Measurements from ENCODE around the gene CCDC69. TPM values are rescaled to one million over a fixed set of nuclear protein-coding genes. Genes with fewer than 3 reads are reported as not detected.

CCDC69 gene
- total and polyA plus RNA-seq, 2 donors (not counting 1 experiment from before 2014, with no cell fraction given): 58.7 to 125 TPM

DNA sequence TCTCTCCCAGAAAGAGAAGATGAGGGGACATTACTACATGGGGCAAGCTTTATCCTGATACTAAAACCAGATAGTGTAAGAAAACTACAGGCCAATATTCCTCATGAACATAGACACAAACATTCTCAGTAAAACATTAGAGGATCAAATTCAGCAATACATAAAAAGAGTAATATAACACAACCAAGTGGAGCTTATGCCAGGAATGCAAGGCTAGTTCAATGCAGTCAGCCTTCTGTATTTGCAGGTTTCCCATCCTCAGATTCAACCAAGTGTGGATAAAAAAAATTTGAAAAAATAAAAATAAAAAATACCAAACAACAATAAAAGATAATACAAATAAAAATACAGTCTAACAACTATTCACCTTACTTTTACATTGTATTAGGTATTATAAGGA, 31.3 kb downstream of the CCDC69 start:
- H3K4me2 ChIP-seq (replicated peaks; ENCODE audit: low read depth, low read length, poor library complexity, severe bottlenecking): peak overlapping the region; percentile 56
- CTCF ChIA-PET: interaction anchor here (0.7 to 4.3 kb wide), 6 partner anchors 9 to 77 kb away, joined by 3 to 16 read pairs (median 5); no protein-coding TSS in a partner anchor
- Mint-ChIP-seq H3K27me3 (no peaks in the 10 kb centered on the region), H3K9me3 (ENCODE audit: insufficient read depth) (peaks cover 3% of the 10 kb centered on the region), H3K4me3 (peak overlapping the region; percentile 48), H3K4me1 (peaks cover 80% of the 10 kb centered on the region), H3K27ac (no peak overlapping the region)
- intact Hi-C loops (cut with micrococcal nuclease): no loop called here
- peaks cover 11 to 31% of the 10 kb centered on the region in 2 experiments for H3K36me3 ChIP-seq (replicated peaks in 1 of 2; ENCODE audit: control extremely low read depth in 1 of 2, control insufficient read depth in 1 of 2, extremely low read depth in 1 of 2, insufficient read depth in 2 of 2, low read length in 1 of 2)
- no peak overlapping the region for H3K27ac ChIP-seq (ENCODE audit: low read length in 2 of 2)
- H2AFZ ChIP-seq (ENCODE audit: insufficient read depth, low read depth, low read length, poor library complexity, severe bottlenecking): no peak overlapping the region
- DNase-seq (no peak), ATAC-seq (ENCODE audit: low read depth) (no peak)
- H4K20me1 ChIP-seq (ENCODE audit: control insufficient read depth, insufficient read depth, low read length, poor library complexity, severe bottlenecking): no peaks in the 10 kb centered on the region
- POLR2A ChIA-PET: interaction anchor here (0.6 to 1.0 kb wide), 5 partner anchors 9 to 40 kb away, joined by 3 to 6 read pairs (median 4); no protein-coding TSS in a partner anchor
- TF ChIP-seq CTCF (IDR thresholded peaks at IDR 0.05) (no peak), EZH2 (IDR thresholded peaks at IDR 0.05; ENCODE audit: borderline replicate concordance, insufficient read depth, low read depth, low read length, poor library complexity, severe bottlenecking) (no peak)
- no peak overlapping the region for H3K9ac ChIP-seq (ENCODE audit: low read length)
- H3K27me3 ChIP-seq (replicated peaks in 1 of 4; ENCODE audit: control extremely low read depth in 1 of 4, control insufficient read depth in 3 of 4, insufficient read depth in 4 of 4, low read length in 3 of 4): no peaks in the 10 kb centered on the region
- H3K4me1 ChIP-seq (ENCODE audit: control insufficient read depth in 2 of 2, insufficient read depth in 2 of 2, low read length in 2 of 2): peaks cover 56 to 76% of the 10 kb centered on the region in 2 donors
- peaks cover 4 to 11% (median 10%) of the 10 kb centered on the region in 3 donors for H3K9me3 ChIP-seq (ENCODE audit: control extremely low read depth in 1 of 3, control insufficient read depth in 2 of 3, insufficient read depth in 1 of 3, low read length in 2 of 3)
- H3K4me3 ChIP-seq (ENCODE audit: control extremely low read depth in 1 of 5, extremely low read depth in 1 of 5, insufficient read depth in 1 of 5, low read depth in 2 of 5, low read length in 4 of 5): peak overlapping the region in 1 of 5 experiments; percentile 8
- H3K79me2 ChIP-seq (ENCODE audit: control insufficient read depth, insufficient read depth, low read length): peaks cover 54% of the 10 kb centered on the region

DNA sequence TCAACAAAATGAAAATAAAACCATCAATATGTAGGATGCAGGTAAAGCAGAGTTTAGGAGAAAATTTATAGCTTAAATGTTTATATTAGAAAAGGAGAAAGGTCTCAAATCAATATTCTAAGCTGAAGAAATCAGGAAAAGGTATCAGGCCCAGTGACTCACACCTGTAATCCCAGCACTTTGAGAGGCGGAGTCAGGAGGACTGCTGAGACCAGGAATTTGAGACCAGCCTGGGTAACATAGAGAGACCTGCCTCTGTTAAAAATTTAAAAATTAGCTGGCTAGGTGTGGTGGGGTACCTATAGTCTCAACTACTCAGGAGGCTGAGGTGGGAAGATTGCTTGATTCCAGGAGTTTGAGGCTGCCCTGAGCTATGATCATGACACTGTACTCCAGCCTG, 32.2 kb downstream of the CCDC69 start:
- POLR2A ChIA-PET: interaction anchor here (0.5 to 1.0 kb wide), 7 partner anchors 8 to 99 kb away, joined by 3 to 11 read pairs (median 4); partner anchors contain the start of gene CCDC69
- TF ChIP-seq CTCF (IDR thresholded peaks at IDR 0.05) (no peak), EZH2 (IDR thresholded peaks at IDR 0.05; ENCODE audit: borderline replicate concordance, insufficient read depth, low read depth, low read length, poor library complexity, severe bottlenecking) (no peak)
- Histone ChIP-seq H4K20me1 (ENCODE audit: control insufficient read depth, insufficient read depth, low read length, poor library complexity, severe bottlenecking) (no peaks in the 10 kb centered on the region), H3K27ac (ENCODE audit: low read length in 2 of 2) (peak overlapping the region; percentile 19 to 78), H3K36me3 (replicated peaks in 1 of 2; ENCODE audit: control extremely low read depth in 1 of 2, control insufficient read depth in 1 of 2, extremely low read depth in 1 of 2, insufficient read depth in 2 of 2, low read length in 1 of 2) (peaks cover 12 to 36% of the 10 kb centered on the region in 2 experiments), H3K27me3 (replicated peaks in 1 of 4; ENCODE audit: control extremely low read depth in 1 of 4, control insufficient read depth in 3 of 4, insufficient read depth in 4 of 4, low read length in 3 of 4) (no peaks in the 10 kb centered on the region), H2AFZ (ENCODE audit: insufficient read depth, low read depth, low read length, poor library complexity, severe bottlenecking) (no peak overlapping the region), H3K9me3 (ENCODE audit: control extremely low read depth in 1 of 3, control insufficient read depth in 2 of 3, insufficient read depth in 1 of 3, low read length in 2 of 3) (peaks cover 4 to 11% (median 10%) of the 10 kb centered on the region in 3 donors), H3K79me2 (ENCODE audit: control insufficient read depth, insufficient read depth, low read length) (peaks cover 64% of the 10 kb centered on the region), H3K4me2 (replicated peaks; ENCODE audit: low read depth, low read length, poor library complexity, severe bottlenecking) (peak overlapping the region; percentile 56), H3K4me3 (ENCODE audit: control extremely low read depth in 1 of 5, extremely low read depth in 1 of 5, insufficient read depth in 1 of 5, low read depth in 2 of 5, low read length in 4 of 5) (peak overlapping the region in 1 of 5 experiments; percentile 8), H3K4me1 (ENCODE audit: control insufficient read depth in 2 of 2, insufficient read depth in 2 of 2, low read length in 2 of 2) (peaks cover 47 to 67% of the 10 kb centered on the region in 2 donors), H3K9ac (ENCODE audit: low read length) (no peak overlapping the region)
- no peak for DNase-seq
- H3K4me1 Mint-ChIP-seq: peaks cover 76% of the 10 kb centered on the region
- H3K27me3 Mint-ChIP-seq: no peaks in the 10 kb centered on the region
- no peaks in the 10 kb centered on the region for H3K9me3 Mint-ChIP-seq (ENCODE audit: insufficient read depth)
- intact Hi-C loops (cut with micrococcal nuclease): no loop called here
- no peak for ATAC-seq (ENCODE audit: low read depth)
- peak overlapping the region; percentile 16 for H3K4me3 Mint-ChIP-seq
- H3K27ac Mint-ChIP-seq: peak overlapping the region; percentile 6
- no CpG with 5 or more reads among the region's 1 CpG for WGBS (ENCODE audit: insufficient coverage)
- CTCF ChIA-PET: interaction anchor here (0.7 to 4.3 kb wide), 10 partner anchors 10 to 140 kb away, joined by 3 to 16 read pairs (median 4); no protein-coding TSS in a partner anchor

Data from B cell (primary cell).